ENCODE results near the gene ATL2.
"Not testable (repeated sequence)": the region's sequence is repeated elsewhere in the genome, so short reads cannot be mapped to it uniquely, and the experiment has no call there.

Gene ATL2

DNA sequence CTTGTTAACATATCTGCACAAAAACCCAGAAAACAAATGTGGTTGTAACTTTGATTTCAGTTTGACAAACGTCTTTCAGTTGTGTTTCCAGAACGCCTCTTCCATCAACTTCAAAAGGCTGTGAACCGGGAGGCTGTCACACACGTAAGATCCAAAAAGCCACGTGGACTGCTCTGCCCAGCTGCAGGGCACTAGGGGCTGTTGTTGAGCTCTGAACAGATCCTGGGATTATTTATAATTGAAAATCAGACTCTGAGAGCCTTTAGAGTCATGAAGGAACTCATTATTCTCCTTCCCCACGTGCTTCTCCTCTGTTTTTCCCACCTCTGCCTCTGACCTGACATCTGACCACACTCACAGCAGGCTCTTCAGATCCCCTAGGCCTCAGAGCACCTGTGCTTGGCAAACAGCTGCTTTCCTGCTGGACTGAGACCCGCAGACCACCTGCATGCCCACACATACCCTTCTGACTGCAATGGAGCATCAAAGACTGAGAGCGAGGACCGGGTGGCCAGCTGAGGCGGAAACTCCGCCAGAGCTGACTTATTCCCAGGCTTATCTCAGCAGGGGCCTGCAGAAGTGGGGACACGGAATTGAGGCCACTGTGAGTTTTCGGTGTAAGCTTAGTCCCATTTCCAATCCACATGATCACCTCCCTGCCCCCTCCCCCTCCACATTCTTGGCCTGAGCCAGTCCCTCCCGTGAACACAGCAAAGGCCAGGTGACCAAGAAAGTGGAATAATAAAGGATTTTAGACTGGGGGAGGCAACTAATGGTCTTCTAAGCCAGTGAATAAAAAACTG, 114.8 kb downstream of the ATL2 start:
- Histone ChIP-seq H3K27me3 (ENCODE audit: insufficient read depth, low read depth, severe bottlenecking) (no peaks in the 10 kb centered on the region), H3K4me3 (ENCODE audit: low read depth, low read length) (no peak overlapping the region), H3K9me3 (ENCODE audit: severe bottlenecking) (no peaks in the 10 kb centered on the region), H3K36me3 (no peaks in the 10 kb centered on the region), H3K27ac (no peak overlapping the region)
- peak; percentile 64 for DNase-seq
- TF ChIP-seq, protein P1, sequence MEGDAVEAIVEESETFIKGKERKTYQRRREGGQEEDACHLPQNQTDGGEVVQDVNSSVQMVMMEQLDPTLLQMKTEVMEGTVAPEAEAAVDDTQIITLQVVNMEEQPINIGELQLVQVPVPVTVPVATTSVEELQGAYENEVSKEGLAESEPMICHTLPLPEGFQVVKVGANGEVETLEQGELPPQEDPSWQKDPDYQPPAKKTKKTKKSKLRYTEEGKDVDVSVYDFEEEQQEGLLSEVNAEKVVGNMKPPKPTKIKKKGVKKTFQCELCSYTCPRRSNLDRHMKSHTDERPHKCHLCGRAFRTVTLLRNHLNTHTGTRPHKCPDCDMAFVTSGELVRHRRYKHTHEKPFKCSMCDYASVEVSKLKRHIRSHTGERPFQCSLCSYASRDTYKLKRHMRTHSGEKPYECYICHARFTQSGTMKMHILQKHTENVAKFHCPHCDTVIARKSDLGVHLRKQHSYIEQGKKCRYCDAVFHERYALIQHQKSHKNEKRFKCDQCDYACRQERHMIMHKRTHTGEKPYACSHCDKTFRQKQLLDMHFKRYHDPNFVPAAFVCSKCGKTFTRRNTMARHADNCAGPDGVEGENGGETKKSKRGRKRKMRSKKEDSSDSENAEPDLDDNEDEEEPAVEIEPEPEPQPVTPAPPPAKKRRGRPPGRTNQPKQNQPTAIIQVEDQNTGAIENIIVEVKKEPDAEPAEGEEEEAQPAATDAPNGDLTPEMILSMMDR (IDR thresholded peaks at IDR 0.05; ENCODE audit: low read depth, low read length): no peak

DNA sequence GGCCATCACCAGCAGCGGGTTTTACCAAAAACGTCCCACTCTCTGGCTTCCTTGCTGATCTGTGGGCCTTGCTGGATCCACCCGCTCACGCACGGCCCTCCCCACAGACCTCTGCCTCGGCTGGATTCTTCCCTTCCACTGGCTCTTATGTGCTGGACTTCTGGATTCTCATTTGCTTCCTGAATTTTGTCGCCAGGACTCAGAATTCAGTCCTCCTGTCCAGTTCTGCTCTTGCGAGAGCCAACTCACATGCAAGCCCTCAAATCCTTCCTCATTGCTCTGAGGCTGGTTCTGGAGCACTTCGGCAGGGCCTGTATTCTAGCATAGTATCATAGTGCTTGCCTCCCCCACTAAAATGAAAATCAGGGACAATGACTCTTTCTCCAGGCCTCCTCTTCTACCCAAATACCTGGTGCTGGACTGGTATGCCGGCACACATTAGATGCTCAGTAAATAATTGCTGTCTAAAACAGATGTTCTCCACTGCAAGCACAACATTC, 115.5 kb downstream of the ATL2 start:
- Histone ChIP-seq H3K4me3 (ENCODE audit: low read depth, low read length) (no peak overlapping the region), H3K27ac (no peak overlapping the region), H3K36me3 (no peaks in the 10 kb centered on the region), H3K27me3 (ENCODE audit: insufficient read depth, low read depth, severe bottlenecking) (no peaks in the 10 kb centered on the region), H3K9me3 (ENCODE audit: severe bottlenecking) (no peaks in the 10 kb centered on the region)
- DNase-seq: no peak
- TF ChIP-seq, protein P1 (IDR thresholded peaks at IDR 0.05; ENCODE audit: low read depth, low read length): no peak

DNA sequence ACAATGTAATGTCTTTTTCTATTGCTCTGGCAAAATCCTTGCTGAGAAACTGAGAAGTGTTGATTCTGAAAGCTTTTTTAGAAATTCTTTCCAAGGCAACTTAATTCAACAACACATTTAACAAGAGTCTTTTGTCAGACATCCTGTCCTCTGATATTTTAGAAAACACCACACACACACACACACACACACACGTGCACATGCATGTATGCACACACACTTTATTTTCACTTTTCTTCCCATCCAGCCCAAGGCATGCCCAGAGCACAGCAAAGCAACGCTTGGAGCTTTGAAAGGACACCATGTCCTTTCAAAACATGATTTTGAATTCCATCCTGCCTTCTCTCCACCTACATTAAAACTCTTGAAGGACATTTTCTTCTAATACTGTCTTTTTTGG, 116.1 kb downstream of the ATL2 start:
- H3K36me3 ChIP-seq: no peaks in the 10 kb centered on the region
- no peaks in the 10 kb centered on the region for H3K27me3 ChIP-seq (ENCODE audit: insufficient read depth, low read depth, severe bottlenecking)
- TF ChIP-seq, protein P1 (IDR thresholded peaks at IDR 0.05; ENCODE audit: low read depth, low read length): no peak
- H3K9me3 ChIP-seq (ENCODE audit: severe bottlenecking): no peaks in the 10 kb centered on the region
- no peak overlapping the region for H3K4me3 ChIP-seq (ENCODE audit: low read depth, low read length)
- H3K27ac ChIP-seq: no peak overlapping the region
- no peak for DNase-seq

DNA sequence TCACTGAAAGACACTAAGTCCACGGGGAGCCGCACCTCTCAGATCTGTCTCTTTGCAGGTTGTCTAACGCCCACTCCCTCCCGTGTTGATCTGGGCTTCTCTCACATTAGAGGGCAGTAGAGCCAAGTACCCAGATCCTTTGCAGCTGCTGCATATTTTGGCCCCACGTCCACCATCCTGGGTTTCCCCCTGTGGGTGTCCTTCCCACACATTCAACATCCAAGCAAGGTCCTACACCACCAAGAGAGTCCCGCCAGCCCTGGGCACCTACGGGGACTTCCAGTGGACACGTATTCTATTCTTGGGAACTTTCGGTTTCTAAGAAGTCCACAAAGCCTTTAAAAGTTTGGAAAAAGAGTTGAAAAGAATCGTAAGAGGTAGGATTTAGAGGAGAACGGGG, 116.6 kb downstream of the ATL2 start:
- TF ChIP-seq, protein P1 (IDR thresholded peaks at IDR 0.05; ENCODE audit: low read depth, low read length): no peak
- Histone ChIP-seq H3K9me3 (ENCODE audit: severe bottlenecking) (no peaks in the 10 kb centered on the region), H3K27ac (no peak overlapping the region), H3K36me3 (no peaks in the 10 kb centered on the region), H3K27me3 (ENCODE audit: insufficient read depth, low read depth, severe bottlenecking) (no peaks in the 10 kb centered on the region), H3K4me3 (ENCODE audit: low read depth, low read length) (no peak overlapping the region)
- DNase-seq: no peak

DNA sequence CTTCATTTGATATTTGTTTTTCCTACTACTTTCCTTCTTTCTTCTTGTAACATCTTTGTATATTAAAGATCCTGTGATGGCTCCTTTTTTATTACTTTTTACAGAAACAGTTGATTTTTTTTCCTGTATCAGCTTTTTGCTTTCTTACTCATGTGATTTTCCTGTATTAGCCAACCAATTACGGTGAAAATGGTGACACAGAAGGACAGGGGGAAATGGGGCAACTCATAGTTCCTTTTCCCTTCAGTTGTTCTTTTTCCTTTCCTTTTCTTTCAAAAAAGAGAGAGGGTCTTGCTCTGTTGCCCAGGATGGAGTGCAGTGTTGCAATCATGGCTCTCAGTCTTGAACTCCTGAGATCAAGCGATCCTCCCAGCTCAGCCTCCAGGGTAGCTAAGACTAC, 117.8 kb downstream of the ATL2 start:
- H3K27me3 ChIP-seq (ENCODE audit: insufficient read depth, low read depth, severe bottlenecking): no peaks in the 10 kb centered on the region
- no peak overlapping the region for H3K4me3 ChIP-seq (ENCODE audit: low read depth, low read length)
- DNase-seq: no peak
- H3K9me3 ChIP-seq (ENCODE audit: severe bottlenecking): peaks cover 2% of the 10 kb centered on the region
- TF ChIP-seq, protein P1 (IDR thresholded peaks at IDR 0.05; ENCODE audit: low read depth, low read length): no peak
- no peaks in the 10 kb centered on the region for H3K36me3 ChIP-seq
- H3K27ac ChIP-seq: no peak overlapping the region

DNA sequence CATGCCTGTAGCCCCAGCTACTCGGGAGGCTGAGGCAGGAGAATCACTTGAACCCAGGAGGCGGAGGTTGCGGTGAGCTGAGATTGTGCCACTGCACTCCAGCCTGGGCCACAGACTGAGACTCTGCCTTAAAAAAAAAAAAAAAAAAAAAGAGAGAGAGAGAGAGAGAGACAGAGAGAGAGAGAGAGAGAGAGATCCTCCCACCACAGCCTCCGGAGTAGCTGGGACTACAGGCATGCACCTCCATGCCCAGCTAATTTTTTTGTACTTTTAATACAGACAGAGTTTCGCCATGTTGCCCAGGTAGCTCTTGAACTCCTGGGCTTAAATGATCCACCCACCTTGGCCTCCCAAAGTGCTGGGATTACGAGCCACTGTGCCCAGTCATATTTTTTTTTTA, 119.4 kb downstream of the ATL2 start:
- not testable (repeated sequence) for H3K27ac ChIP-seq; H3K27me3 ChIP-seq (ENCODE audit: insufficient read depth, low read depth, severe bottlenecking); H3K9me3 ChIP-seq (ENCODE audit: severe bottlenecking)

More for the DNA sequence above, 119.4 kb downstream of the ATL2 start:
- not testable (repeated sequence) for H3K36me3 ChIP-seq; DNase-seq; H3K4me3 ChIP-seq (ENCODE audit: low read depth, low read length)

Data from WERI-Rb-1 (cell line).